HG02571 (cell line): Measurements from ENCODE around the gene ICE1.
"Not testable (repeated sequence)": the region's sequence is repeated elsewhere in the genome, so short reads cannot be mapped to it uniquely, and the experiment has no call there.

ENCODE experiments used
- ATAC-seq: cut with Tn5 transposase; IDR thresholded peaks from one replicate; pipeline ENCODE4 v1.9.1; 2021; ENCODE audit warnings: mild to moderate bottlenecking, moderate library complexity; ENCODE audit not compliant: unreplicated experiment

ICE1 gene

GRCh38 chr5:5421961-5422818, at the start of gene ICE1:
Gene ICE1 (plus strand): TSS chr5:5422677. CDS start chr5:5422916, 239 bp downstream.
- peak; percentile 81 for ATAC-seq

- no peak for ATAC-seq
Observed at GRCh38 chr5:5372930-5373329, 49.5 kb upstream of the ICE1 start.

- ATAC-seq = no peak
Observed at GRCh38 chr5:5373351-5373989, 49.0 kb upstream of the ICE1 start.

- no peak for ATAC-seq
Observed at GRCh38 chr5:5374009-5374715, 48.3 kb upstream of the ICE1 start.

- no peak for ATAC-seq
Observed at GRCh38 chr5:5377780-5378179, 44.7 kb upstream of the ICE1 start.

- ATAC-seq = no peak
Observed at GRCh38 chr5:5378531-5378930, 43.9 kb upstream of the ICE1 start.

GRCh38 chr5:5380298-5380697, 42.2 kb upstream of the ICE1 start:
- ATAC-seq = no peak

GRCh38 chr5:5381310-5381913, 41.1 kb upstream of the ICE1 start:
- ATAC-seq = no peak

GRCh38 chr5:5383461-5383860, 39.0 kb upstream of the ICE1 start:
- no peak for ATAC-seq

- ATAC-seq = no peak
Observed at GRCh38 chr5:5384660-5385330, 37.7 kb upstream of the ICE1 start.

- ATAC-seq = no peak
Observed at GRCh38 chr5:5385331-5385662, 37.2 kb upstream of the ICE1 start.

GRCh38 chr5:5386329-5386728, 36.1 kb upstream of the ICE1 start:
- no peak for ATAC-seq

GRCh38 chr5:5387192-5387591, 35.3 kb upstream of the ICE1 start:
- ATAC-seq = no peak

- no peak for ATAC-seq
Observed at GRCh38 chr5:5387777-5388176, 34.7 kb upstream of the ICE1 start.

GRCh38 chr5:5390121-5390869, 32.2 kb upstream of the ICE1 start:
- ATAC-seq = not testable (repeated sequence)

- ATAC-seq = not testable (repeated sequence)
Observed at GRCh38 chr5:5392504-5392903, 30.0 kb upstream of the ICE1 start.

GRCh38 chr5:5394384-5394986, 28.0 kb upstream of the ICE1 start:
- ATAC-seq = not testable (repeated sequence)

- not testable (repeated sequence) for ATAC-seq
Observed at GRCh38 chr5:5395093-5395492, 27.4 kb upstream of the ICE1 start.

- ATAC-seq = no peak
Observed at GRCh38 chr5:5398071-5398470, 24.4 kb upstream of the ICE1 start.

GRCh38 chr5:5401095-5401494, 21.4 kb upstream of the ICE1 start:
- no peak for ATAC-seq
